Hepatocyte (in vitro differentiated cells): ENCODE data around the gene ABLIM1.

Source experiments
- EZH2 ChIP-seq: fragments of 200-600 bp; sonication (generic); IDR thresholded peaks from 2 replicates; pipeline ENCODE4 v1.6.1; 2016; ENCODE audit warnings: antibody characterized with exemption, mild to moderate bottlenecking, borderline replicate concordance
- EZH2phosphoT487 ChIP-seq: fragments of 200-600 bp; sonication (generic); IDR thresholded peaks from one replicate; pipeline ENCODE4 v1.6.1; 2018; ENCODE audit warnings: antibody characterized with exemption, mild to moderate bottlenecking, low read depth, moderate library complexity; ENCODE audit not compliant: unreplicated experiment, severe bottlenecking
- TF ChIP-seq, protein P1 (sequence below): fragments of 200-600 bp; sonication (generic); IDR thresholded peaks from 2 replicates; pipeline ENCODE4 v1.5.1; 2016; ENCODE audit warnings: antibody characterized with exemption, mild to moderate bottlenecking; ENCODE audit not compliant: poor library complexity

DNA sequence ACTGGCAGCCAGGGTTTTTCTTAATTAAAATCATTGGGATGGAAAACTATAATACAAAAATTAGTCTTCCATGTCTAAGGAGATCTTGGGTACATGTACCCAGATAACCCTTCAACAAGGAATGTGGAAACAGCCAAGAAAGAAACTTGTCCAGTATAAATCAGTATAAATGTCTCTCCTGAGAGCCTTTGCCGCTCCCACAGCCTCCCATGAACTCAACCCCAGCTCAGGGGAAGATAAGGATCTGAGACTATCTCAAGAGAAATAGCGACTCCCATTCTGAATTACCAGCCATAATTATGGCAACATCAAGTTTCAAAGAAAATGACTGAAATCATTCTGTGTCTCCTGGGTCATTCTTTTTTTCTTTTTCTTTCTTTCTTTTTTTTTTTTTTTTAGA is 221.1 kb downstream of the ABLIM1 start:
- TF ChIP-seq EZH2phosphoT487 (no peak), EZH2 (no peak)
- TF ChIP-seq, protein P1, sequence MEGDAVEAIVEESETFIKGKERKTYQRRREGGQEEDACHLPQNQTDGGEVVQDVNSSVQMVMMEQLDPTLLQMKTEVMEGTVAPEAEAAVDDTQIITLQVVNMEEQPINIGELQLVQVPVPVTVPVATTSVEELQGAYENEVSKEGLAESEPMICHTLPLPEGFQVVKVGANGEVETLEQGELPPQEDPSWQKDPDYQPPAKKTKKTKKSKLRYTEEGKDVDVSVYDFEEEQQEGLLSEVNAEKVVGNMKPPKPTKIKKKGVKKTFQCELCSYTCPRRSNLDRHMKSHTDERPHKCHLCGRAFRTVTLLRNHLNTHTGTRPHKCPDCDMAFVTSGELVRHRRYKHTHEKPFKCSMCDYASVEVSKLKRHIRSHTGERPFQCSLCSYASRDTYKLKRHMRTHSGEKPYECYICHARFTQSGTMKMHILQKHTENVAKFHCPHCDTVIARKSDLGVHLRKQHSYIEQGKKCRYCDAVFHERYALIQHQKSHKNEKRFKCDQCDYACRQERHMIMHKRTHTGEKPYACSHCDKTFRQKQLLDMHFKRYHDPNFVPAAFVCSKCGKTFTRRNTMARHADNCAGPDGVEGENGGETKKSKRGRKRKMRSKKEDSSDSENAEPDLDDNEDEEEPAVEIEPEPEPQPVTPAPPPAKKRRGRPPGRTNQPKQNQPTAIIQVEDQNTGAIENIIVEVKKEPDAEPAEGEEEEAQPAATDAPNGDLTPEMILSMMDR: no peak
